HG02943 (cell line): ENCODE data around the gene IQCK.

ENCODE experiments used
- ATAC-seq: cut with Tn5 transposase; IDR thresholded peaks from one replicate; pipeline ENCODE4 v1.9.1; 2021; ENCODE audit warnings: mild to moderate bottlenecking, low read depth, moderate library complexity; ENCODE audit not compliant: unreplicated experiment

The IQCK gene

DNA sequence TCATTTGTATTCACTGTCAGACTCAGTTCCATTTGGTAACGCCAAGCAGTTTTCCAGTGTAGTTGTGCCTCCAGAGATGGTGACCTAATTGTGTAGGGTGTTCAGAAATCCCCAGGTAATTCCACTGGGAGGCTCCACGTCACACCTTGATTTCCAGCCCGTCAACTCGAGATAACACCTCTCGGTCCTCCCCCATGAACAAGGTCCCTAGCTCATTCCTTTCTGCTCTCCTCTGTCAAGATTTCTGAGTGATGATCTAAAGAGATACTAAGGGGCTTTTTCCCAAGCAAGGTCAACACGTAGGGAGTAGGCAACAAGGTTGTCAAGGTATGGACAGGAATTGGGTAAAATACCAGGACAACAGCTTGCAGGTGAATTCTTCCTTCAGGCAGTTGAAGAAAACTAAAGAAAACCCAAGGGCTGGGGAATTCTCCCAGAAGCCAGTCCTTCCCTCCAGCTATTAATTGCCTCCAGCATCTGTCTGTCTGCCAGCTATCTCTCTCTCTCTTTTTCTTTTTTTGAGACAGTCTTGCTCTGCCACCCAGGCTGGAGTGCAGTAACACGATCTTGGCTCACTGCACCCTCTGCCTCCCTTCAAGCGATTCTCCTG, 135.2 kb downstream of the IQCK start:
- no peak for ATAC-seq

DNA sequence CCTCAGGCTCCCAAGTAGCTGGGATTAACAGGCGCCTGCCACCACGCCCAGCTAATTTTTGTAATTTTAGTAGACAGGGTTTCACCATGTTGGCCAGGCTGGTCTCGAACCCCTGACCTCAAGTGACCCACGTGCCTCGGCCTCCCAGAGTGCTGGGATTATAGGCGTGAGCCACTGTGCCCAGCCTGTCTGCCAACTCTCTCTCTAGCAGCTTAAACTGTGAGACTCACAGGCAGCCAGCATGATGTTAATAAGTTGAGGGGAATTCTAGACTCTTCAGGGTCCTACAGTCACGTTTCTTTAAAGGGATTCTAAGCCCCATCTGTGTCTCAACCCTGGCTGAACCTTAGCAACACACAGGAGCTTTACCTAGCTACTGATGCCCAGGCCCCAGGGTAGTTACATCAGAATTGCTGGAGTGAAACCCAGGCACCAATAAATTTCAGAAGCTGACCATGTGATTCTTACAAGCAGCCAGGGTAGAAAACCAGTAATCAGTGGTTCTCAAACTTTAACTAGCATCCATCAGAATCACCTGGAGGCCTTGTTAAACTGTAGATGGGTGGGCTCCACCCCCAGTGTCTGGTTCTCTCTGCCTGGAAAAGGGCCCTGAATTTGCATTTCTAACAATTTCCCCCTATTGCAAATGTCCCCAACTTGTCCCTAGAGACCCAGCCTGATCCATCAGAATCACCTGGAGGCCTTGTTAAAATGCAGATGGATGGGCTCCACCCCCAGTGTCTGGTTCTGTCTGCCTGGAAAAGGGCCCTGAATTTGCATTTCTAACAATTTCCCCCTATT, 135.9 kb downstream of the IQCK start:
- no peak for ATAC-seq

DNA sequence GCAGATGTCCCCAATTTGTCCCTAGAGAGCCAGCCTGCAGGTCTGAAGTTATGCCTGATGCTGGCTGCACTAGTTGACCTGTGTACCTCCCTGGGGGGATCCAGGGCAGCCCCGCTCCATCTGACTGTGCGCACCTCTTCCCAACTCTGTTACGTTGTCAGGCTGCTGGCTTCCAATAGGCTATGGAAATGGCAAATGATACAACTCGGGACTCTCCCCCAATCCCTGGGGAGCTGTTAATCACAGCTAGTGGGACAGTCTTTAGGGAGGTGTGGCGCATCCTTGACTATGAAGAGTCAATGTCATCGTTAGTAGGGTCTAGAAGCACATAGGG, 136.4 kb downstream of the IQCK start:
- ATAC-seq: no peak

DNA sequence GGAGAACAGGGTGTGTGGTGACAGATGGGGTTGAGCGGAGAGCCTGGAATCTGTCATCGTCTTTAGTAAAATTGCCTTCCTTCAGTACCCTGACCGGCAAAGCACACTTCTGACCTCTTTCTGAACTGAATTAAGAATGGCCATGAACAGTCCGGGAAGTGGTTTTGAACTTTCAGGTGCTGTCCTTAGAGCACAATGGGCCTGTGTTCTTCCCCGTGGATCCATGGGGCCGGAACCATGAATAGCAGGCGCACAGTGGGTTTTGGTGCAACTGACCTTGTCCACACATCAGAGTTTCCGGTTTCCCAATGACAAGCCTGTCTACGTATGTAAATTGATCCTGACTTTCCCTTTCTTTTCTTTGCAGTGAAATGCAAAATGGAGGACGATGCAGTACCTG, 138.0 kb downstream of the IQCK start:
- ATAC-seq: no peak

DNA sequence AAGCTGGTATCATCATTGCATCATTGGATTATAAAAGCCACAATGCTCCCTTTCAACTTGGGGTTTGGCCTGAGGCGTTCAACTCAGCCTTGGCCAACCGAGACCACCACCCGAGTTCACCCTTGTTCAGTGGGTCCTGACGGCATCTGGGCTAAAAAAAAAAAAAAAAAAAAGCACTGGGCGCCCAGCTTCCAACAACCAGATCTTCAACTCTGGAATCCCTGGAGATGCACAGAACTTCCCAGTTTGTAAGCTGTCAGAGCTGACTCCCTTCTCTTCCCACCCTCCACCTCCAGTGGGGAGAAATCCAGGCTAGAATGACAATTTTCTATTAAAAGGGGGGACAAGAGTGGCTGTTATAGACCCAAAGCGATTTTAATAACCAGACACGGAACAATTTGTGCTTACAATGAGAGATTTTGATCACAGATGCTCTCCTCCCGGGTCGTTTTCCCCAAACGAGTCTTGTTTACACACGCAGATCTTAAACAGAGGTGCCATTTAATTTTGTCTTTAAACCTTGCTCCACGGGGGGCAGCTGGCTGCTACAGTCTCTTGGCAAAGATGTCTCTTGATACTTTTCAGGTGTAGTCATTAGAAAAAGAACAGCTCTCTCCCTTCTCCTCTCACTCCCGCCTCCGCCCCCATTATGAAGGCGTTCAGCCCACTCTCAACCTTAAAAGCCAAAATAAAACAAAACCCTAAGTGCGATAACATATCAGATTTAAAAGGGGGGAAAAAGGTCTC, 139.7 kb downstream of the IQCK start:
- no peak for ATAC-seq

DNA sequence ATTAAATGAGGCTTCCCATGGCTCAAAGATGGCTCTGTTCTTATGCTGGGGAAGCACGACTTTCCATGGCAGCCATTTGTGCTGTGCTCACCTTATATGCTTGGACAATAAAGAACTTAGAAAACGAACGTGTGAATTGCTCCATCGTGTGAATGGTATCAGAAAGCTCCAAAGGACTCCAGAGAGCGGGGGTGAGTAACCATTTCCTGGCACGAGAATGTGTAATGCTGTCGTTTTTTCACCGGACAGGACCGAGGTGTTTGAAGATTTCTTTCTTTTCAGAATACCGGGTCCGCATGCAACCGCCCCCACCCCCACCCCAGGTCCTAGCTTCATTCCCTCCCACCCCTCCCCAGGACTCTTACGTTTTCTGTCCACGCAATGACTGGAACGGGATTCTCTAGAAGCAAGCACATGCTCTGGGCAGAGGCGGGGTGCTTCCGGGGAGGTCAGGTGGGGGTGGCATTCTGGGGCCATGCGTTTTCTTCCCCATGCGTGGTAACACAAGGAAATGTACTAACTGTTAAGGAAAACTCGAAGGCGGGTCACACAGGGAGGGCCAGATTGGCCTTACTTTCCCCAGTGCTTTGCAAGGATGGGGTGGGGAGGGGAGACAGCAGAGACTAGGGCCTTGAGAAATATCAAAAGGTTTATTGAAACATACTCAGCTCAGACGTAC, 140.4 kb downstream of the IQCK start:
- ATAC-seq: no peak

DNA sequence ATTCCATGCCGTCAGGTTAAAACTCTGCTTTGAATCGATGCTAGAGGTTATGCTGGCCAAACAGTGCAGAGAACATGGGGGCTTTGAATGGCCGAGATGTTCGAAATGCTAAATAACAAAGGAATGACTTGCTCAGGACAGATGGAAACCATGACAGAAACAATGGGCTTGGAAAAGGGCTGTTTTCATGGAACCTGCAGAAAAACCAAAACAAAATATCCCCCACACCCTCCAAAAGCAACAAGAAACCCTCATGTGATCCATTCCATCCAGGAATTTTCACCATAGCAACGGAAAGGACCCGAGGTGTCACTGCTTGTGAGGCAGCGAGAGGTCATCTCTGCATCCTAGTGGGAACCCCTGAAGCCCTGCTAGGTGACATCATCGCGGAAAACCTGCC, 141.1 kb downstream of the IQCK start:
- no peak for ATAC-seq

DNA sequence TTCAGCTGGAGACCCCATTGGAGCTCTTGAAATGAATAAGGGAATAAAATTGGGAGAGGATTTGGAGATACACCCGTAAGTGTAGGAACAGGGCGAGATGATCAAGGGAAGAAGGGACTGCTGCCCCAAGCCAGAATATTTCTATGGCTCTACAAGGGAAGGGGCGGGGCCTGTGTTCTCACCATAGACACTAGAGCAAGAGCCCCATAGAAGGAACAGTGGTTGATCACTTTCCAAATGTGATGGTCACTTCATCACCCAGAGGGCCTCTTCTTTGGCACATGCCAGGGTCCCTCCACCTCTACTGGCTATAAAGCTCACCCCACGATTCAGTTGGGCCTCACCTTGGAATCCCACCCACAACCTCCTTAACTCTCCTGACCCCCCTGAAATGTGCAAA, 141.5 kb downstream of the IQCK start:
- ATAC-seq: no peak

DNA sequence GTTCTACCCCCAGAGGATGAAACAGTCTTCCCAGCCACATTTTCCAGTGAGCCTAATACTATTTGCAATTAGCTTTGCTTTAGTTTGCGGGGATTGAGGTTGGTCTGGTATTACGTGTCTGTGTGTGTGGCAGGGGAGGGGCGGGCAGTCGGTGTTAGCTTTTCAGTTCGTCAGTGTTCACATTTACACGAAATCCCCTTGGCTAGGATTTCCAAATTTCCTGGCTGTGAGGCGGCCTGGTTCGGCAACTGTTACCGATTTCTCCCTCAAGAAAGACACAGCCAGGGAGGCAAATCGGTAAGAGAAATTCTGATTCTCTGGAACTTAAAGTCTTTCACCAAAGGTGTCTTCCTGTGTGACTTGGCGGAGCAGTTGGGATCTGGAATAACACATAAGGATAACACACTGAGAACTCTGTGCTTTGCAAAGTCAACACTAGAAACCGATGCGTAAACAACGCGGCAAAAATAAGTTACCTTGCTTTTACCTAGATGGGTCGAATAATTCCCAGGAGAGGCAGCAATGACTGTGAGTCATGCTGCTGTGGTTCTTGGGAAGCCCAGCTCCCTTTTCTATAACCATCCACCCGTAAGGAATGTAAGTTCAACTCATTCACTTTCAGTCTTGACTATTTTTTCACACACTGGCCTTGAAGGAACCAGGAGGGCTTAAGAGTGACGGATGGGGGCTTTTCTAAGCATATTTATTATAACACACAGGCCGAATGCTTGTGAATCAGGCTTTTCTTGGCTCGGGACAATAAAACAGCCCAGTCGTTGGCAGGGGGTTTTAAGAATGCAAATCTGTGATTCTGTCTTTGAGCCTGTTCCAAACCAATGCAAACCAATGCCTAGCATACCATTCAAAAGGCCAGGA, 142.3 kb downstream of the IQCK start:
- no peak for ATAC-seq

DNA sequence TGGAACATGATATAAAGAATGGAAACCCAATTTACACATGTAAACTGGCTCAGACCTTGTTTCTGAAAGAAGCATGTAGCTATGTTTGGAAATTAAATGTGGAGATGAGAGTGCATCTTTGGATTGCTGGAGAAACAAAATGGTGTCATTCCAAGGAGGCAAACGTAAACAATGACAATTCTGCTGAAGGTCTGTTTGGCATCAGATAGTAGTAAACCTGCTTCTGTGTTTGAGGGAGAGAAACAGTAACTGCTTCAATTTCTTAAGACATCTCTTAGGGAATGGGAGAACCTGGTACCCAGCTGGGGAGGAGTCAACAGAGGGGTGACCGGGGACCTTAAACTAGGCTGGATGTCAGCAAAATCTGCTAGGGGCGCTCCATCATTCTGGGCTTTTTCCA, 143.1 kb downstream of the IQCK start:
- ATAC-seq: no peak

DNA sequence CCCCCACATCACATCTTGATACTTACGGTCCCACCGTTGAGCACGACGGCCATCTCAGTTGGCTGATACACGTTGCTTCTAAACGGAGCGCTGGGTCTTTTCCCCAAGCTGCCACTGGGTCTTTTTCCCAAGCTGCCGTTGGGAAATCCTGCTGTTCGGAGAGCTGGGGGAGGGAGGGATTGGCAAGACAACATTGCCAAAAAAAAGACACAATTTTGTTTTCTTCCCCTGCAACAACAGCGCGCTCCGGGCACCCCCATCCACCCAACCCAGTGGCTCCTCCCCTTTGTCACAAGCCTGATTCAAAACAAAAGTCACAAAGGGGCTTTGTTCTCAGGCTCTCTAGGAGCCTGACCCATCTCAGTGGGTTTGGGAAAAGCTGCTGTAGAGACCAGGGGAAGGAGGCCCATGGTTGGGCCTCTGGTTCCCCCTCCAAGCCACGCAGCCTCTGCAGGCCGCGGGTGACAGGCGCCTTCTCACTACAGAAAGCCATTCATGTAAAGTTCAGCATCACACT, 143.8 kb downstream of the IQCK start:
- no peak for ATAC-seq

DNA sequence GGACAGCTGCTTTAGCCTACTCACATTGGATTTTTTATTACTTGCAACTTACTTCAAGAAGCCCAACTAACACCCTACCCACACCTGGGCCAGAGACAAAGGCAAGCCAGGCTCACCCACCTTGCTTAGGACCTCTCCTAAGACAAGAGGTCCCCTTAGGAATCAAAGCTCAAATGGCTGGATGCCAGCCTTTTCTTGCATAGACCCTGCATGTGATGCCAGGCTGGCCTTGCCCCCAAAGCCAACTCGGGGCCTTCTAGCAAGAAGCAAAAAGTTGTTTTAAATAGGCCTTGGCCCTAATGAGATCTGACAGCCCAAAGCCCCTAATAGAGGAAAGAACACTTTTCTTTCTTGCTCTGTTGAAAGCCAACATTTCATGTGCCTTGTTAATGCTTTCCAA, 145.9 kb downstream of the IQCK start:
- no peak for ATAC-seq

DNA sequence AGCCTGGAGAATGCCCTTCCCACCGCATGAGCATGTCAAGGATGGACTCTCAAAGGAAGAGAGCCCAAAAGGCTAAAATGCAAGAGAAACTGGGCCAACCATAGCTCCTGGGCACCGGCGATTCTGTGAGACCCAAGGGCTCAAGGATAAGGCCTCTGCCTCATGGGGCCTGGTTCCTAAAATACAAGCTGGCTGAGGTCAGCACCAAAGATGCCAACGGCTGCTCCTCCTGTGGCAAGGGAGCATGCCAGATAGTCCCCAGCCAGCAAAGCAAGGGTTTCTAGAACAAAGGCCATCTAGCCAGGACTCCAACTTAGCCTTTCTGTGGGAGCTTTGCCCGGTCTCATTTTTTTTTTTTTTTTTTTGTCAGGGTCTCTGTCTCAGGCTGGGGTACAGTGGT, 146.5 kb downstream of the IQCK start:
- ATAC-seq: no peak

DNA sequence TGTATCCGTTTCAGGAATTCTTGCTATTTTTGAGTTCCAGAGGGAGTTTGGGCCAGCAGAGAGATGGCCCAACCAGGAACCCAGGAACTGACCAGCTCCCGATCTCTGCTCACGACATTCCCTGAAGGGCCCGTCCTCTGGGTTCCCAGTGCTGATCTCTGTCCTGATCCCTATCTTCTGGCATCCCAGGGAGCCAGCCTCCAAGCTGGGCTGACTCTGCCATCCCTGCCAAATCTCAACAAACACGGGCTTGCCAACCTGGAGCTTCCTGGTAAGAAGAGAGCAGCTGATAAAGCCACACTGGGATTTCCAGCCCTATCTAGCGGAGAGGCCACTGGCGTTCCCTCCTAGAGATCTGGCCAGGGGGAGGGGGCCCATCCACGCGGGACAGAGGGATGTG, 150.3 kb downstream of the IQCK start:
- no peak for ATAC-seq

DNA sequence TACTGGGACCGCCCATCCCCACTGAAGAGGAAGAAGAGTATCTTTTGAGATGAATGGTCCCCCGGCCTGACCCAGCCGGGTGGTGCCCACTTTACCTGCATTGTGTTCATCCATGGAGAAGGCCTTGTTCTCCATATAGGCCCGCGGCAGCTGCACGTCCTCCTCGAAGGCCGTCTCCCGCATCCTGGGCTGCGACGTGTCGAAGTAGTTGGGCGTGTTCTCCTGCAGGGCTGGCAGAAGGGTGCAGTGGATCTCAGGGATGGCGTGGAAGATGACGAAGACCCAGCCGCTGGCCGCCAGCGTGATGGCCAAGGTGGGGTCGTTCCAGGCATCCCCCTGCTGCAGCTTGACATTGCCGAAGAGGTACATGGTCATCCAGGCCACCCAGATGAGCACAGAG, 153.7 kb downstream of the IQCK start:
- no peak for ATAC-seq

DNA sequence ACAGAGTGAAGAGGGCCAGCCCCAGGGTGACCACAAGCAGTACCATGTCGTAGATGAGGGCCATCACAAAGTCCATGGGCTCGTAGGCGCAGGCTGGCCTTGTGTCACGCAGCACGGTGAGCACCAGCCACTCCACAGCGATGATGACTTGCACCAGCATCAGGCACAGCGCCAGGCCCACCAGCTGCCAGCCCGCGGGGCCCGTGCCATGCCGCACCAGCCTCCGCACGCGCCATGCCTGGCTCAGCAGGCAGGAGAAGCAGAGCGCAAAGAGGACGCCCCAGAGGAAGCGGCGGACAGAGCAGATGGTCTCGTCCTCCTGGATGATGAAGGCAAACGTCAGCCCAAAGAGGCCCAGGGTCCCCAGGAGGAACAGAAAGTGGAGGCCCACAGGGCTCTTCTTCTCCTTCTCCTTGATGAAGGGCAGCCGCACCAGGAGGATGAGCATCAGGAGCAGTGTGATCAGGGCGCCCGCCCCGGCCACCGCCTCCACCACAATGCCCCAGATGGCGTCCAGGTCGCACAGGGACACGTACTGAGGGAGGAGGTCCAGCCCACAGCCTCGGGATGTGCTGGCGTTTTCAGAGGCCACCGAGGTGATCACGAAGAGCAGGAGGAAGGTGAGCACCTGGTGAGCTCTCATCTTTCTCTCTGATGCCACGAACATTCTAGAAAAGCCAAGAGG, 154.2 kb downstream of the IQCK start:
- ATAC-seq: no peak

DNA sequence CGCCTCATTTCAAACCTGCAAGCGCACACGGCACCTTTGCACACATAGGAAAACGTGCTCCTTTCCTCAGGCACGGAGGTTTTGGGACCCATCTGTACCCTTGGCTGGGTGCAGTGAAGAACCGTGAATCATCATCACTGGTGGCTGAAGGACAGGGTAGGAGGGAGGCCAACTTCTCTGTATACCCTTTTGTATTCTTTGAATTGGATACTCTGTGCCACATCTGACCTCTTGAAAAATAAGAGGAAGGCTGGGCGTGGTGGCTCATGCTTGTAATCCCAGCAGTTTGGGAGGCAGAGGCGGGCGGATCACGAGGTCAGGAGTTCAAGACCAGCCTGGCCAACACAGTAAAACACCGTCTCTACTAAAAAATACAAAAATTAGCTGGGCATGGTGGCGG, 154.9 kb downstream of the IQCK start:
- no peak for ATAC-seq

DNA sequence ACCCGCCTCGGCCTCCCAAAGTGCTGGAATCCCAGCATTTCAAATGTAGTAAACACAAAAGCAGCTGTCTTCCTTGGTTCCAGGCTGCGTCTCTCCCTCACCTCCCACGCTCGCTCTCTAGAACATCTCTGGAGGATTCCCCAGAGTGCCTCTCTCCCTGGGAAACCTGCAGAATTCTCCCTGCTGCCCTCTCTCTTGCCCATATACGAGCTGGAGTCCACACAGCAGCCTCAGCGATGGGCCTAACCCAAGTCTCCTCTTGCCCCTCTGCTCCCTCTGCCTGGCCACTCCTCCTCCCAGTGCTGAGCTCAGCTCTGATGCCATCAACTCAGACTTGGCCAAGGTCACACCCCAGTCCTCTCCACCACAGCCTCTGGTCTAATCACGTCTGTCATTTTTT, 156.0 kb downstream of the IQCK start:
- ATAC-seq: no peak

DNA sequence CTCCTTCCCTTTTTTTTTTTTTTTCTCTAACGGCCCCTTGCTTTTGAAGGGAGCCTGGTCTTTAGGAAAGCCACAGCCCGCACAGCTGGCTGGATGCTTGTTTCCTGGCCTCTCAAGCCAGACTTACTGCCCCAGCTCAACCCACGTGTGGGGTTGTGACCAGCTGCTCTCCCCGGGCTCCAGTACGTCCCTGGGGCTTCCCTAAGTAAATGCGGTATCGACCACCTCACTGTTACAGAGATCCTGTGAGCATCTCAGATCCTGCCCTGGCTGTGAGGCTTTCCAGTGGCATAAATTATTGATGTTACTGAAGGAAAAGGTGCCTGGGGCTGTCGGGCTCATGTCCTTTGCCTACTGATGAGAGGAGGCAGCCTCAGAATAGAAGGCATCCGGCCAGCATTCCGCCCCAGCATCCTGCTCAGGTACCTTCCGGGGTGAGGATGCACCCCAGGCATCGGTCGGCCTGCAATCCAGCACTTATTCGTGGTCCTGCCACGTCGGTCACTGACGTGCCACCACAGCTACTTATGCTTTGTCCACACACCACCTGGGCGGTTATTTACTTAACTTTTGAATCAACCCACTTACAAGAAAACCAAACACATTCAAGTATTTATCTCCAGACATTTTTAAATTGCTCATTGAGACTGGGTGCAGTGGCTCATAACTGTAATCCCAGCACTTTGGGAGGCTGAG, 156.9 kb downstream of the IQCK start:
- no peak for ATAC-seq
